ENCODE data around the gene OMP. TPM values are rescaled to one million over a fixed set of nuclear protein-coding genes. Genes with fewer than 3 reads are reported as not detected.
A peak's percentile ranks its signal among the peaks of the same experiment; 100 is the strongest.

The OMP gene
- total and polyA plus RNA-seq, 4 experiments from 2014 or later = 0.79 TPM; not detected in 3

- peak overlapping the region in 3 of 8 donors; percentile 6 to 61 (median 58) for H3K4me3 Mint-ChIP-seq
- CTCF ChIA-PET (ENCODE audit: partially characterized antibody) = interaction anchor here (1.5 to 2.1 kb wide), 3 partner anchors 21 to 22 kb away, joined by 3 to 5 read pairs (median 3); no protein-coding TSS in a partner anchor
- Histone ChIP-seq H3K27ac (ENCODE audit: low read depth, low read length) (no peak overlapping the region), H3K9me3 (ENCODE audit: control insufficient read depth in 1 of 2, low read length in 2 of 2) (no peaks in the 10 kb centered on the region), H3K4me1 (ENCODE audit: insufficient read depth, low read length) (peaks cover 31% of the 10 kb centered on the region), H3K4me3 (ENCODE audit: low read length in 2 of 2) (no peak overlapping the region), H3K36me3 (ENCODE audit: insufficient read depth, low read length) (no peaks in the 10 kb centered on the region), H3K27me3 (ENCODE audit: insufficient read depth, low read length) (no peaks in the 10 kb centered on the region)
- POLR2A ChIA-PET (ENCODE audit: partially characterized antibody) = interaction anchor here (1.3 kb wide), 1 partner anchor 13 kb away, joined by 4 read pairs; no protein-coding TSS in a partner anchor
- DNase-seq = no peak
- H3K4me1 Mint-ChIP-seq = peaks cover 13 to 37% (median 21%) of the 10 kb centered on the region in 4 donors
- no peaks in the 10 kb centered on the region for H3K27me3 Mint-ChIP-seq
- H3K36me3 Mint-ChIP-seq = no peaks in the 10 kb centered on the region
- H3K27ac Mint-ChIP-seq = peak overlapping the region in 2 of 7 donors; percentile 2 to 25
- peaks cover 0 to 2% (median 0%) of the 10 kb centered on the region in 8 donors for H3K9me3 Mint-ChIP-seq
- intact Hi-C loops (cut with micrococcal nuclease) = loop anchor here (10.0 kb wide), 1 partner anchor 405 kb away; the partner anchor contains the start of gene PAK1
These were observed 33.2 kb upstream of the OMP start for GRCh38 chr11:77069336-77069968.

DNA sequence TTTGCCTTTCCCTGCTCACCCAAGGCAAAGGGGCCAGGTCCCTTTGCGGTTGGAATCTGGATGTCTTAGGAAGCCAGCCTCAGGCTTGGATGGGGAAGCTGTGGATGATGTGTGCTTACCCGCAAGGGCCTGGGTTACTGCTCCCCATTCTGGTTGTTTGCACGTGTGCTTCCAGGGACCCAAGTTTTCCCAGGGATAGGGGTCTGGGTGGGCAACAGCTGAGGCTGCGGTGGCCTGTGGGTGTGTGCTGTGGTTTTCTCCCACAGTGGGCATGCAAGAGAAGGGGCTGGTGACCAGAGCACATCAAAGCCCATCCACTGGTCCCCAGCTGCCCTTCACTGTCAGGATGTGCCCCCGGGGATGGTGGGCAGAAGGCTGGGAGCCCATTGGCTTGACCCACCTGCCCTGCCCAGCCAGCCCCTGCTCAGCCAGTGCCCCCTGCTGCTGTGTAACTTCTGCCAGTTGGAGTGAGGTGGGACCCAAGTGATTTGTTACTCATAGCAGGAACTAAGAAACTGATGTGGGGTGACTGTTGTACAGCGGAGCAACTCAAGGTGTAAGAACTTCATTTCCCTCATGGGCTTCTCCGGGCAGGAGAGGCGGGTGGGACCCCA lies 32.6 kb upstream of the OMP start:
- Mint-ChIP-seq H3K9me3 (peaks cover 0 to 2% (median 0%) of the 10 kb centered on the region in 8 donors), H3K27ac (peak overlapping the region in 1 of 7 donors; percentile 30), H3K36me3 (no peaks in the 10 kb centered on the region), H3K27me3 (no peaks in the 10 kb centered on the region), H3K4me3 (peak overlapping the region in 1 of 8 donors; percentile 6), H3K4me1 (peaks cover 13 to 37% (median 21%) of the 10 kb centered on the region in 4 donors)
- Histone ChIP-seq H3K36me3 (ENCODE audit: insufficient read depth, low read length) (no peaks in the 10 kb centered on the region), H3K4me3 (ENCODE audit: low read length in 2 of 2) (no peak overlapping the region), H3K27me3 (ENCODE audit: insufficient read depth, low read length) (no peaks in the 10 kb centered on the region), H3K9me3 (ENCODE audit: control insufficient read depth in 1 of 2, low read length in 2 of 2) (no peaks in the 10 kb centered on the region), H3K4me1 (ENCODE audit: insufficient read depth, low read length) (peaks cover 31% of the 10 kb centered on the region), H3K27ac (ENCODE audit: low read depth, low read length) (no peak overlapping the region)
- ChIA-PET CTCF (ENCODE audit: partially characterized antibody) (interaction anchor here (1.5 kb wide), 2 partner anchors 20 to 22 kb away, joined by 3 read pairs; no protein-coding TSS in a partner anchor), POLR2A (ENCODE audit: partially characterized antibody) (interaction anchor here (1.3 kb wide), 1 partner anchor 12 kb away, joined by 4 read pairs; no protein-coding TSS in a partner anchor)
- intact Hi-C loops (cut with micrococcal nuclease) = loop anchor here (10.0 kb wide), 1 partner anchor 405 kb away; the partner anchor contains the start of gene PAK1
- DNase-seq = no peak

GRCh38 chr11:77071077-77071476 lies 31.6 kb upstream of the OMP start:
- no peak overlapping the region for H3K4me3 Mint-ChIP-seq
- CTCF ChIA-PET (ENCODE audit: partially characterized antibody) = interaction anchor here (1.5 kb wide), 1 partner anchor 19 kb away, joined by 3 read pairs; no protein-coding TSS in a partner anchor

GRCh38 chr11:77071671-77072605 lies 30.7 kb upstream of the OMP start:
- Mint-ChIP-seq H3K4me3 (peak overlapping the region in 1 of 8 donors; percentile 20), H3K9me3 (peaks cover 0 to 2% (median 0%) of the 10 kb centered on the region in 8 donors), H3K27me3 (no peaks in the 10 kb centered on the region), H3K36me3 (no peaks in the 10 kb centered on the region), H3K27ac (peak overlapping the region in 4 of 7 donors; percentile 17 to 86 (median 52)), H3K4me1 (peaks cover 11 to 26% (median 16%) of the 10 kb centered on the region in 4 donors)
- intact Hi-C loops (cut with micrococcal nuclease) = no loop called here
- DNase-seq = no peak
- Histone ChIP-seq H3K27me3 (ENCODE audit: insufficient read depth, low read length) (no peaks in the 10 kb centered on the region), H3K4me1 (ENCODE audit: insufficient read depth, low read length) (peaks cover 23% of the 10 kb centered on the region), H3K9me3 (ENCODE audit: control insufficient read depth in 1 of 2, low read length in 2 of 2) (no peaks in the 10 kb centered on the region), H3K4me3 (ENCODE audit: low read length in 2 of 2) (no peak overlapping the region), H3K36me3 (ENCODE audit: insufficient read depth, low read length) (no peaks in the 10 kb centered on the region), H3K27ac (ENCODE audit: low read depth, low read length) (no peak overlapping the region)
- ChIA-PET POLR2A (ENCODE audit: partially characterized antibody) (no interaction called here), CTCF (ENCODE audit: partially characterized antibody) (no interaction called here)

More at GRCh38 chr11:77071077-77071476, 31.6 kb upstream of the OMP start:
- H3K4me1 ChIP-seq (ENCODE audit: insufficient read depth, low read length) = peaks cover 25% of the 10 kb centered on the region
- Mint-ChIP-seq H3K4me1 (peaks cover 11 to 27% (median 17%) of the 10 kb centered on the region in 4 donors), H3K9me3 (peaks cover 0 to 2% (median 0%) of the 10 kb centered on the region in 8 donors), H3K27ac (no peak overlapping the region), H3K36me3 (no peaks in the 10 kb centered on the region), H3K27me3 (no peaks in the 10 kb centered on the region)
- H3K4me3 ChIP-seq (ENCODE audit: low read length in 2 of 2) = no peak overlapping the region
- no peaks in the 10 kb centered on the region for H3K27me3 ChIP-seq (ENCODE audit: insufficient read depth, low read length)
- no peaks in the 10 kb centered on the region for H3K9me3 ChIP-seq (ENCODE audit: control insufficient read depth in 1 of 2, low read length in 2 of 2)
- DNase-seq = no peak
- no peak overlapping the region for H3K27ac ChIP-seq (ENCODE audit: low read depth, low read length)
- intact Hi-C loops (cut with micrococcal nuclease) = no loop called here
- H3K36me3 ChIP-seq (ENCODE audit: insufficient read depth, low read length) = no peaks in the 10 kb centered on the region
- POLR2A ChIA-PET (ENCODE audit: partially characterized antibody) = no interaction called here

GRCh38 chr11:77072851-77073327 lies 29.8 kb upstream of the OMP start:
- no peak for DNase-seq
- ChIA-PET POLR2A (ENCODE audit: partially characterized antibody) (interaction anchor here (1.1 kb wide), 1 partner anchor 10 kb away, joined by 4 read pairs; no protein-coding TSS in a partner anchor), CTCF (ENCODE audit: partially characterized antibody) (no interaction called here)
- H3K4me3 ChIP-seq (ENCODE audit: low read length in 2 of 2) = no peak overlapping the region
- H3K4me1 ChIP-seq (ENCODE audit: insufficient read depth, low read length) = peaks cover 15% of the 10 kb centered on the region
- H3K27ac ChIP-seq (ENCODE audit: low read depth, low read length) = no peak overlapping the region
- H3K27me3 ChIP-seq (ENCODE audit: insufficient read depth, low read length) = no peaks in the 10 kb centered on the region
- H3K36me3 ChIP-seq (ENCODE audit: insufficient read depth, low read length) = no peaks in the 10 kb centered on the region
- H3K27ac Mint-ChIP-seq = peak overlapping the region in 1 of 7 donors; percentile 64
- no peaks in the 10 kb centered on the region for H3K9me3 ChIP-seq (ENCODE audit: control insufficient read depth in 1 of 2, low read length in 2 of 2)
- H3K4me1 Mint-ChIP-seq = peaks cover 8 to 26% (median 11%) of the 10 kb centered on the region in 4 donors
- H3K36me3 Mint-ChIP-seq = no peaks in the 10 kb centered on the region
- H3K27me3 Mint-ChIP-seq = no peaks in the 10 kb centered on the region
- no peak overlapping the region for H3K4me3 Mint-ChIP-seq
- intact Hi-C loops (cut with micrococcal nuclease) = no loop called here
- H3K9me3 Mint-ChIP-seq = no peaks in the 10 kb centered on the region

GRCh38 chr11:77073328-77074001 lies 29.2 kb upstream of the OMP start:
- no peaks in the 10 kb centered on the region for H3K9me3 ChIP-seq (ENCODE audit: control insufficient read depth in 1 of 2, low read length in 2 of 2)
- H3K27me3 ChIP-seq (ENCODE audit: insufficient read depth, low read length) = no peaks in the 10 kb centered on the region
- H3K27ac Mint-ChIP-seq = peak overlapping the region in 3 of 7 donors; percentile 4 to 32 (median 13)
- DNase-seq = no peak
- H3K36me3 Mint-ChIP-seq = no peaks in the 10 kb centered on the region
- H3K27me3 Mint-ChIP-seq = peaks cover 0 to 1% of the 10 kb centered on the region in 2 donors
- intact Hi-C loops (cut with micrococcal nuclease) = no loop called here
- ChIA-PET POLR2A (ENCODE audit: partially characterized antibody) (interaction anchor here (1.1 kb wide), 1 partner anchor 9 kb away, joined by 4 read pairs; no protein-coding TSS in a partner anchor), CTCF (ENCODE audit: partially characterized antibody) (no interaction called here)
- no peaks in the 10 kb centered on the region for H3K36me3 ChIP-seq (ENCODE audit: insufficient read depth, low read length)
- H3K4me1 ChIP-seq (ENCODE audit: insufficient read depth, low read length) = peaks cover 13% of the 10 kb centered on the region
- H3K4me3 Mint-ChIP-seq = no peak overlapping the region
- H3K4me3 ChIP-seq (ENCODE audit: low read length in 2 of 2) = no peak overlapping the region
- H3K27ac ChIP-seq (ENCODE audit: low read depth, low read length) = no peak overlapping the region
- peaks cover 8 to 26% (median 10%) of the 10 kb centered on the region in 4 donors for H3K4me1 Mint-ChIP-seq
- H3K9me3 Mint-ChIP-seq = no peaks in the 10 kb centered on the region
